K562 (cell line): ENCODE results near the gene PRKAG1. TPM values are rescaled to one million over a fixed set of nuclear protein-coding genes. Genes with fewer than 3 reads are reported as not detected.

ENCODE experiments used
- CHCHD3 ChIP-seq: fragments of 250-450 bp; sonication (Bioruptor Pico); IDR thresholded peaks from 2 replicates; pipeline ENCODE4 v2.1.2; 2022; ENCODE audit warnings: mild to moderate bottlenecking
- CTBP1 ChIP-seq: fragments of 450-650 bp; IDR thresholded peaks from 2 replicates; pipeline ENCODE4 v1.6.1; 2016; ENCODE audit warnings: borderline replicate concordance
- DDX20 ChIP-seq: fragments of 450-650 bp; IDR thresholded peaks from 2 replicates; pipeline ENCODE4 v1.6.1; 2016; ENCODE audit warnings: missing genetic modification characterization, low read depth, mild to moderate bottlenecking, missing compliant biosample characterization, moderate library complexity
- ESRRB ChIP-seq: fragments of 250-450 bp; sonication (Bioruptor Pico); IDR thresholded peaks from 2 replicates; pipeline ENCODE4 v1.5.0; 2020; ENCODE audit warnings: mild to moderate bottlenecking, moderate library complexity, borderline replicate concordance
- FIP1L1 ChIP-seq: fragments of 200-400 bp; formaldehyde crosslinking; IDR thresholded peaks from 2 replicates; pipeline ENCODE4 v1.6.1; 2018; ENCODE audit warnings: mild to moderate bottlenecking, low read depth, low read length; ENCODE audit not compliant: poor library complexity, severe bottlenecking
- NONO ChIP-seq, 2 experiments: fragments of 200-400 bp in 1 of 2; fragments of 450-650 bp in 1 of 2; formaldehyde crosslinking in 1 of 2; IDR thresholded peaks; 2 replicates each; pipeline ENCODE4 v1.6.1; 2017; ENCODE audit warnings: low read depth in 2 of 2, mild to moderate bottlenecking in 2 of 2, moderate library complexity in 2 of 2, low read length in 1 of 2
- POLR2B ChIP-seq: fragments of 450-650 bp; IDR thresholded peaks from 2 replicates; pipeline ENCODE4 v1.6.1; 2018; ENCODE audit warnings: low read depth; ENCODE audit not compliant: partially characterized antibody
- PURB ChIP-seq: sonication (generic); formaldehyde crosslinking; IDR thresholded peaks from 2 replicates; pipeline ENCODE4 v1.9.0; 2021; ENCODE audit warnings: low read depth, mild to moderate bottlenecking, missing genetic modification reagents
- SIRT6 ChIP-seq: IDR thresholded peaks from one replicate; pipeline ENCODE4 v1.6.1; 2012; ENCODE audit warnings: low read depth, mild to moderate bottlenecking, control low read depth, inconsistent platforms, low read length, moderate library complexity
- SNIP1 ChIP-seq: fragments of 450-650 bp; IDR thresholded peaks from 2 replicates; pipeline ENCODE4 v1.7.1; 2017; ENCODE audit warnings: low read depth, mild to moderate bottlenecking
- TCF3 ChIP-seq: sonication (generic); formaldehyde crosslinking; IDR thresholded peaks from 2 replicates; pipeline ENCODE4 v1.4.0; 2020; ENCODE audit warnings: mild to moderate bottlenecking, missing genetic modification reagents
- YBX1 ChIP-seq: fragments of 450-650 bp; IDR thresholded peaks from 2 replicates; pipeline ENCODE4 v1.7.1; 2016; ENCODE audit warnings: mild to moderate bottlenecking
- ZFP1 ChIP-seq: fragments of 450-650 bp; formaldehyde crosslinking; IDR thresholded peaks from 2 replicates; pipeline ENCODE4 v1.4.0; 2020; ENCODE audit warnings: mild to moderate bottlenecking, mixed read lengths
- ZNF121 ChIP-seq: sonication (generic); formaldehyde crosslinking; conservative IDR thresholded peaks from 2 replicates; pipeline ENCODE4 v1.8.0; 2022; ENCODE audit warnings: missing genetic modification reagents
- ZNF668 ChIP-seq: fragments of 250-450 bp; sonication (Bioruptor Pico); IDR thresholded peaks from 2 replicates; pipeline ENCODE4 v1.8.0; 2022; ENCODE audit warnings: mild to moderate bottlenecking, inconsistent platforms
- ZNF77 ChIP-seq: fragments of 250-450 bp; sonication (Bioruptor Pico); IDR thresholded peaks from 2 replicates; pipeline ENCODE4 v1.5.0; 2020
- ZSCAN29 ChIP-seq: fragments of 450-650 bp; IDR thresholded peaks from 2 replicates; pipeline ENCODE4 v1.6.1; 2017
- polyA plus RNA-seq, 8 experiments: library from polyadenylated mRNA; depleted of rRNA in 4 of 8; stranded (reverse) in 5 of 8; unstranded in 3 of 8; fragments of >200 nt; fragmentation: Nextera tagmentation in 2 of 8; fragmentation: Illumina TruSeq in 1 of 8; extraction: Ambion mirVana in 2 of 8; extraction: Trizol in 1 of 8; gene quantifications; 2 replicates each; pipeline versions ENCODE4 v1.2.1 to v1.2.3, GENCODE V29; 2011 to 2014; ENCODE audit warnings: inconsistent platforms in 1 of 8, missing spikeins in 1 of 8
- total RNA-seq, 7 experiments: library from RNA; depleted of rRNA in 6 of 7; stranded (reverse); fragments of >200 nt in 6 of 7; fragmentation: Illumina TruSeq in 2 of 7; extraction: Trizol in 2 of 7; gene quantifications; 2 replicates each; pipeline versions ENCODE4 v1.2.1 to v1.2.3, GENCODE V29; 2011 to 2021; ENCODE audit warnings: low replicate concordance in 1 of 7
- TF ChIP-seq, protein P1 (sequence below): fragments of 450-650 bp; formaldehyde crosslinking; conservative IDR thresholded peaks from 2 replicates; pipeline ENCODE4 v1.4.0; 2022; ENCODE audit warnings: mild to moderate bottlenecking, missing genetic modification characterization
- TF ChIP-seq, protein P2 (sequence below): fragments of 450-650 bp; IDR thresholded peaks from 2 replicates; pipeline ENCODE4 v1.6.1; 2018; ENCODE audit warnings: mild to moderate bottlenecking, low read depth; ENCODE audit not compliant: partially characterized antibody
- TF ChIP-seq, protein P3 (sequence below), 3 experiments: IDR thresholded peaks in 2 of 3; conservative IDR thresholded peaks in 1 of 3; 2 replicates each; pipeline ENCODE4 v1.5.1; 2011 to 2012; ENCODE audit warnings: low read length in 3 of 3, mild to moderate bottlenecking in 3 of 3, control low read depth in 2 of 3, improper control_type of control experiment in 1 of 3, inconsistent platforms in 1 of 3, low read depth in 1 of 3, mixed read lengths in 1 of 3, moderate library complexity in 1 of 3; ENCODE audit not compliant: insufficient read depth in 2 of 3
- TF ChIP-seq, protein P4 (sequence below): sonication (generic); formaldehyde crosslinking; IDR thresholded peaks from 2 replicates; pipeline ENCODE4 v1.5.0; 2020; ENCODE audit warnings: missing genetic modification reagents

PRKAG1 gene
- total and polyA plus RNA-seq, 9 of the 15 experiments (the other 6 are each of a cell fraction or from before 2014, with no cell fraction given): 51.1 to 126 (median 79.1) TPM

DNA sequence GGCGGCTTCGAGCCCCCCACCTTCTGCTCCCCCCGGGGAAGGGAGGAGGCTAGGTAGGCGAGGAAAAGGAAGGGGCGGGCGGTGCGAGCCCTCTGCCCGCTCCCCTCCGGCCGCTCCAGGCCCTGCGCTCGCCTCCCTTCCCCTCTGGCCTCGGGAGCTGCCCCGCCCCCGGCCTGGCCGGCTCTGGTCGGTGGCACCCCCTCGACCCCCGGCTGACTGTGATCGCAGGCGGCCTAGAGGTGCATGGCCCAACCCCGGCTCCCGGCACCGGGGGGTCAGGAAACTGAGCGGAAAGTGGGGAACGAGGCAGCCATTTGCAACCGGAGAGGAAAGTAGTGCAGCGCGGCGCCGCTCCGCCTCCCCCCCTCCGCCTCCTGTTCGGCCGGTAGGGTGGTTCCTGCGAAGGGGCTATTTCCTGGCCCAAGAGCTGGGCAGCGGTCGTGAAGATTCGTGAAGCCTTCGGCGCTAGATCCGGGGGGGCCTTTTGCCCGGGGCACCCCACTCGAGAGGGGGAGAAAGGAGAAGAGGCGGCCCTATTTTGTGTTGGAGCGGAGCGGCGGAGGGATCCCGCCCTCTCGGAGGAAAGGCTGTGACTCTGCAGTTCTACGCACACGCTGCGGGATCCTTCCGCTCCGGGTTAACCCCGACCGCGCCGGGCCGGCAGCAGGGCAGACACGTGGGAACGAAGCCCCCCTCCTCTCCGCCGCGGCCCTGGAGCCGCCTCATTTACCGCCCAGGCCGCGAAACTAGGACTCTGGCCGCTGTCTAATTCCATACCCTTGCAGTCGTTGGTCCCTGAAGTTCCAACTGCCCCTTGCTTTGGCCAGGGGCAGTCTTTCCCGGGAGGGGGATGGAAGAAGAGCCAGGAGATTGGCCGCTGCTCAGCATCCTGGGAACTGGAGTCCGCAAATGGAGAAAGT, 41.9 kb upstream of the PRKAG1 start, which contains the start of gene KMT2D (continued):
- TF ChIP-seq, protein P1, sequence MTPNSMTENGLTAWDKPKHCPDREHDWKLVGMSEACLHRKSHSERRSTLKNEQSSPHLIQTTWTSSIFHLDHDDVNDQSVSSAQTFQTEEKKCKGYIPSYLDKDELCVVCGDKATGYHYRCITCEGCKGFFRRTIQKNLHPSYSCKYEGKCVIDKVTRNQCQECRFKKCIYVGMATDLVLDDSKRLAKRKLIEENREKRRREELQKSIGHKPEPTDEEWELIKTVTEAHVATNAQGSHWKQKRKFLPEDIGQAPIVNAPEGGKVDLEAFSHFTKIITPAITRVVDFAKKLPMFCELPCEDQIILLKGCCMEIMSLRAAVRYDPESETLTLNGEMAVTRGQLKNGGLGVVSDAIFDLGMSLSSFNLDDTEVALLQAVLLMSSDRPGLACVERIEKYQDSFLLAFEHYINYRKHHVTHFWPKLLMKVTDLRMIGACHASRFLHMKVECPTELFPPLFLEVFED: 0 out of 2 replicates have a peak, but pooled peaks have one; percentile 18
- TF ChIP-seq ZNF668 (0 out of 2 replicates have a peak, but pooled peaks have one; percentile 19), ESRRB (CRISPR knock-in tag) (no peak), ZFP1 (CRISPR knock-in tag) (no peak), DDX20 (tag) (no peak), POLR2B (peak; percentile 69), FIP1L1 (peak; percentile 97), ZNF77 (no peak), NONO (IDR thresholded peaks at IDR 0.05; ENCODE audit: low read depth in 2 of 2, low read length in 1 of 2) (peak in 1 of 2 experiments; percentile 84; a peak in 2 of 4 replicates), YBX1 (no peak), SIRT6 (no peak), CHCHD3 (CRISPR knock-in tag) (0 out of 2 replicates have a peak, but pooled peaks have one; percentile 44), TCF3 (peak; percentile 38; the same call in 1 of the 2 replicates), ZSCAN29 (no peak; the same call in 1 of the 2 replicates), SNIP1 (no peak), ZNF121 (CRISPR knock-in tag) (0 out of 2 replicates have a peak, but pooled peaks have one; percentile 19), CTBP1 (peak; percentile 73), PURB (CRISPR knock-in tag) (no peak)
- TF ChIP-seq, protein P2, sequence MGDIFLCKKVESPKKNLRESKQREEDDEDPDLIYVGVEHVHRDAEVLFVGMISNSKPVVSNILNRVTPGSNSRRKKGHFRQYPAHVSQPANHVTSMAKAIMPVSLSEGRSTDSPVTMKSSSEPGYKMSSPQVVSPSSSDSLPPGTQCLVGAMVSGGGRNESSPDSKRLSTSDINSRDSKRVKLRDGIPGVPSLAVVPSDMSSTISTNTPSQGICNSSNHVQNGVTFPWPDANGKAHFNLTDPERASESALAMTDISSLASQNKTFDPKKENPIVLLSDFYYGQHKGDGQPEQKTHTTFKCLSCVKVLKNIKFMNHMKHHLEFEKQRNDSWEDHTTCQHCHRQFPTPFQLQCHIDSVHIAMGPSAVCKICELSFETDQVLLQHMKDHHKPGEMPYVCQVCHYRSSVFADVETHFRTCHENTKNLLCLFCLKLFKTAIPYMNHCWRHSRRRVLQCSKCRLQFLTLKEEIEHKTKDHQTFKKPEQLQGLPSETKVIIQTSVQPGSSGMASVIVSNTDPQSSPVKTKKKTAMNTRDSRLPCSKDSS: no peak
- TF ChIP-seq, protein P3, sequence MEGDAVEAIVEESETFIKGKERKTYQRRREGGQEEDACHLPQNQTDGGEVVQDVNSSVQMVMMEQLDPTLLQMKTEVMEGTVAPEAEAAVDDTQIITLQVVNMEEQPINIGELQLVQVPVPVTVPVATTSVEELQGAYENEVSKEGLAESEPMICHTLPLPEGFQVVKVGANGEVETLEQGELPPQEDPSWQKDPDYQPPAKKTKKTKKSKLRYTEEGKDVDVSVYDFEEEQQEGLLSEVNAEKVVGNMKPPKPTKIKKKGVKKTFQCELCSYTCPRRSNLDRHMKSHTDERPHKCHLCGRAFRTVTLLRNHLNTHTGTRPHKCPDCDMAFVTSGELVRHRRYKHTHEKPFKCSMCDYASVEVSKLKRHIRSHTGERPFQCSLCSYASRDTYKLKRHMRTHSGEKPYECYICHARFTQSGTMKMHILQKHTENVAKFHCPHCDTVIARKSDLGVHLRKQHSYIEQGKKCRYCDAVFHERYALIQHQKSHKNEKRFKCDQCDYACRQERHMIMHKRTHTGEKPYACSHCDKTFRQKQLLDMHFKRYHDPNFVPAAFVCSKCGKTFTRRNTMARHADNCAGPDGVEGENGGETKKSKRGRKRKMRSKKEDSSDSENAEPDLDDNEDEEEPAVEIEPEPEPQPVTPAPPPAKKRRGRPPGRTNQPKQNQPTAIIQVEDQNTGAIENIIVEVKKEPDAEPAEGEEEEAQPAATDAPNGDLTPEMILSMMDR (IDR thresholded peaks at IDR 0.05 in 2 of 3, conservative IDR thresholded peaks at IDR 0.05 in 1 of 3; ENCODE audit: insufficient read depth in 2 of 3, low read depth in 1 of 3, low read length in 3 of 3): 0 out of 6 replicates have a peak, but pooled peaks of 2 of the 3 experiments have one; percentile 6 to 13
- TF ChIP-seq, protein P4, sequence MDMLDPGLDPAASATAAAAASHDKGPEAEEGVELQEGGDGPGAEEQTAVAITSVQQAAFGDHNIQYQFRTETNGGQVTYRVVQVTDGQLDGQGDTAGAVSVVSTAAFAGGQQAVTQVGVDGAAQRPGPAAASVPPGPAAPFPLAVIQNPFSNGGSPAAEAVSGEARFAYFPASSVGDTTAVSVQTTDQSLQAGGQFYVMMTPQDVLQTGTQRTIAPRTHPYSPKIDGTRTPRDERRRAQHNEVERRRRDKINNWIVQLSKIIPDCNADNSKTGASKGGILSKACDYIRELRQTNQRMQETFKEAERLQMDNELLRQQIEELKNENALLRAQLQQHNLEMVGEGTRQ (CRISPR knock-in tag): peak; percentile 65
